SU-DHL-6 (cell line): Measurements from ENCODE around the gene ZNF524.

Source experiments
- H2AFZ ChIP-seq: fragments of 200-600 bp; sonication (generic); 2 replicates; pipeline ENCODE4 v1.6.1; 2014; ENCODE audit warnings: low read depth, mild to moderate bottlenecking, moderate library complexity, mixed read lengths, antibody characterized with exemption, low read length; ENCODE audit not compliant: severe bottlenecking
- H3F3A ChIP-seq: fragments of 200-600 bp; shearing (Covaris generic); 2 replicates; pipeline ENCODE4 v1.6.0; 2016; ENCODE audit warnings: antibody characterized with exemption, mild to moderate bottlenecking; ENCODE audit not compliant: insufficient read depth
- H3K27ac ChIP-seq: fragments of 200-600 bp; sonication (generic); 2 replicates; pipeline ENCODE4 v1.5.1; 2016; ENCODE audit warnings: low read depth, mild to moderate bottlenecking, low read length, moderate library complexity, mixed read lengths
- H3K27me3 ChIP-seq: fragments of 200-600 bp; sonication (generic), shearing (Covaris generic); 2 replicates; pipeline ENCODE4 v1.6.0; 2014; ENCODE audit warnings: mild to moderate bottlenecking, low read length
- H3K36me3 ChIP-seq: fragments of 200-600 bp; sonication (generic); 2 replicates; pipeline ENCODE4 v1.6.1; 2014; ENCODE audit warnings: mild to moderate bottlenecking, low read length, mixed read lengths
- H3K4me2 ChIP-seq: fragments of 300-600, 200-600 bp; shearing (Covaris generic), sonication (generic); 2 replicates; pipeline ENCODE4 v1.6.0; 2014; ENCODE audit warnings: low read length, low read depth, mild to moderate bottlenecking; ENCODE audit not compliant: poor library complexity, severe bottlenecking
- H3K4me3 ChIP-seq: fragments of 200-600 bp; sonication (generic); 2 replicates; pipeline ENCODE4 v1.5.1; 2014; ENCODE audit warnings: antibody characterized with exemption, low read length, mild to moderate bottlenecking, mixed read lengths; ENCODE audit not compliant: insufficient read depth, poor library complexity, severe bottlenecking
- H3K79me2 ChIP-seq: fragments of 200-600 bp; sonication (generic); 2 replicates; pipeline ENCODE4 v1.6.1; 2014; ENCODE audit warnings: mild to moderate bottlenecking, low read length, moderate library complexity; ENCODE audit not compliant: insufficient read depth
- H3K9ac ChIP-seq: fragments of 200-600 bp; sonication (generic); 2 replicates; pipeline ENCODE4 v1.7.0; 2014; ENCODE audit warnings: mild to moderate bottlenecking, low read length
- H3K9me2 ChIP-seq: fragments of 200-600 bp; sonication (generic); replicated peaks from 2 replicates; pipeline ENCODE4 v1.6.1; 2014; ENCODE audit warnings: low read length; ENCODE audit not compliant: insufficient read depth
- H3K9me3 ChIP-seq: fragments of 200-600 bp; sonication (generic); 2 replicates; pipeline ENCODE4 v1.6.1; 2014; ENCODE audit warnings: low read length, mixed read lengths; ENCODE audit not compliant: insufficient read depth
- H4K20me1 ChIP-seq: fragments of 200-600 bp; sonication (generic); 2 replicates; pipeline ENCODE4 v1.6.1; 2014; ENCODE audit warnings: low read depth, mild to moderate bottlenecking, antibody characterized with exemption, low read length, moderate library complexity, mixed read lengths
- CTCF ChIP-seq: fragments of 200-600 bp; sonication (generic); IDR thresholded peaks from one replicate; pipeline ENCODE4 v1.5.1; 2017; ENCODE audit warnings: antibody characterized with exemption, mild to moderate bottlenecking, low read length, moderate library complexity; ENCODE audit not compliant: insufficient read depth, poor library complexity, severe bottlenecking
- EZH2phosphoT487 ChIP-seq: fragments of 200-600 bp; sonication (generic), shearing (Covaris generic); conservative IDR thresholded peaks from 2 replicates; pipeline ENCODE4 v1.6.1; 2018; ENCODE audit warnings: mild to moderate bottlenecking, antibody characterized with exemption, low read length, moderate library complexity, mixed read lengths

ZNF524 gene

GRCh38 chr19:55599842-55600661, at the start of gene ZNF524:
TSS of gene ZNF524 (plus strand) at chr19:55600288. CDS start at chr19:55602113, 1,825 bp downstream.
- H3K4me3 ChIP-seq = peak within 1 kb of the TSS; percentile 76
- H3F3A ChIP-seq = peaks cover 33% of the 10 kb centered on the region
- peak within 1 kb of the TSS; percentile 83 for H3K9ac ChIP-seq

GRCh38 chr19:55550321-55550650, 49.8 kb upstream of the ZNF524 start:
- Histone ChIP-seq H3K9me3 (no peaks in the 10 kb centered on the region), H4K20me1 (no peaks in the 10 kb centered on the region), H2AFZ (no peak overlapping the region), H3K9me2 (no peaks in the 10 kb centered on the region), H3K9ac (no peak overlapping the region), H3K27me3 (no peaks in the 10 kb centered on the region), H3K4me3 (no peak overlapping the region), H3K4me2 (no peak overlapping the region), H3K36me3 (no peaks in the 10 kb centered on the region), H3K79me2 (no peaks in the 10 kb centered on the region), H3F3A (no peaks in the 10 kb centered on the region), H3K27ac (no peak overlapping the region)
- TF ChIP-seq EZH2phosphoT487 = no peak
- TF ChIP-seq CTCF = no peak

More at GRCh38 chr19:55599842-55600661, at the start of gene ZNF524:
- Histone ChIP-seq H2AFZ (peak within 1 kb of the TSS; percentile 67), H3K9me2 (no peaks in the 10 kb centered on the region), H3K36me3 (no peaks in the 10 kb centered on the region), H3K27me3 (no peaks in the 10 kb centered on the region), H4K20me1 (no peaks in the 10 kb centered on the region), H3K27ac (peak within 1 kb of the TSS; percentile 95), H3K4me2 (peak within 1 kb of the TSS; percentile 64), H3K9me3 (no peaks in the 10 kb centered on the region), H3K79me2 (no peaks in the 10 kb centered on the region)
- TF ChIP-seq EZH2phosphoT487 (no peak), CTCF (no peak)

- H2AFZ ChIP-seq = no peak overlapping the region
- H3K27ac ChIP-seq = no peak overlapping the region
- TF ChIP-seq CTCF (no peak), EZH2phosphoT487 (no peak)
- H3K79me2 ChIP-seq = no peaks in the 10 kb centered on the region
- no peaks in the 10 kb centered on the region for H3K27me3 ChIP-seq
- no peak overlapping the region for H3K4me3 ChIP-seq
- H3K9me2 ChIP-seq = no peaks in the 10 kb centered on the region
- no peak overlapping the region for H3K4me2 ChIP-seq
- H3K36me3 ChIP-seq = no peaks in the 10 kb centered on the region
- H4K20me1 ChIP-seq = no peaks in the 10 kb centered on the region
- H3K9ac ChIP-seq = no peak overlapping the region
- H3K9me3 ChIP-seq = no peaks in the 10 kb centered on the region
- H3F3A ChIP-seq = no peaks in the 10 kb centered on the region
Observed at GRCh38 chr19:55552206-55552605, 47.9 kb upstream of the ZNF524 start.
